Right lobe of liver (tissue), 4 donors: Measurements from ENCODE around the gene PRDM8.

Experiments used
- CTCF ChIP-seq, 4 donors: fragments of 200-600 bp in 3 of 4; fragments of 450-650 bp in 1 of 4; IDR thresholded peaks; one replicate each; pipeline versions ENCODE4 v1.5.1 to v1.8.0; 2016 to 2022; ENCODE audit warnings: antibody characterized with exemption in 4 of 4, mild to moderate bottlenecking in 2 of 4
- POLR2A ChIP-seq: fragments of 450-650 bp; IDR thresholded peaks from one replicate; pipeline ENCODE4 v1.6.1; 2017; ENCODE audit warnings: antibody characterized with exemption, mild to moderate bottlenecking
- donor health status: DM: no; HTN: no; CAD: no.
- donor health status: DM: no; HTN: no; CAD: no.
- donor health status: DM: no; HTN: yes; CAD: no.

- TF ChIP-seq CTCF (IDR thresholded peaks at IDR 0.05) (no peak), POLR2A (no peak)
Observed at GRCh38 chr4:80179637-80180161, 17.6 kb upstream of the PRDM8 start.
